K562 (cell line): ENCODE results near the gene FAM204A. TPM values are rescaled to one million over a fixed set of nuclear protein-coding genes. Genes with fewer than 3 reads are reported as not detected.

Experiments used
- ARID1B ChIP-seq: fragments of 450-650 bp; IDR thresholded peaks from 2 replicates; pipeline ENCODE4 v1.6.1; 2016; ENCODE audit warnings: antibody characterized with exemption, mild to moderate bottlenecking, inconsistent platforms
- CEBPB ChIP-seq: fragments of 450-650 bp; IDR thresholded peaks from 2 replicates; pipeline ENCODE4 v1.6.1; 2016; ENCODE audit warnings: missing genetic modification characterization, missing compliant biosample characterization
- CHD4 ChIP-seq: fragments of 200-600 bp; sonication (generic); IDR thresholded peaks from 3 replicates; pipeline ENCODE4 v1.6.1; 2012; ENCODE audit warnings: low read depth, mild to moderate bottlenecking, mixed read lengths, low read length, inconsistent platforms; ENCODE audit not compliant: insufficient read depth, insufficient replicate concordance, poor library complexity, severe bottlenecking
- CSDE1 ChIP-seq, 2 experiments: fragments of 450-650 bp; IDR thresholded peaks; 2 replicates each; pipeline ENCODE4 v1.6.1; 2016; ENCODE audit warnings: mild to moderate bottlenecking in 1 of 2
- E2F3 ChIP-seq: fragments of 250-450 bp; sonication (Bioruptor Pico); IDR thresholded peaks from 2 replicates; pipeline ENCODE4 v1.4.0; 2020; ENCODE audit warnings: mild to moderate bottlenecking
- FOXP4 ChIP-seq: sonication (generic); formaldehyde crosslinking; IDR thresholded peaks from 2 replicates; pipeline ENCODE4 v1.8.0; 2022; ENCODE audit warnings: mild to moderate bottlenecking, missing genetic modification reagents, borderline replicate concordance
- GTF2F1 ChIP-seq: IDR thresholded peaks from 2 replicates; pipeline ENCODE4 v1.6.1; 2011; ENCODE audit warnings: low read depth, low read length, improper control_type of control experiment
- MBD2 ChIP-seq: sonication (generic); IDR thresholded peaks from 2 replicates; pipeline ENCODE4 v1.6.1; 2016; ENCODE audit warnings: low read depth, borderline replicate concordance
- SRSF1 ChIP-seq: fragments of 200-400 bp; formaldehyde crosslinking; IDR thresholded peaks from 2 replicates; pipeline ENCODE4 v1.6.1; 2017; ENCODE audit warnings: mild to moderate bottlenecking, low read depth, low read length, moderate library complexity
- ZNF146 ChIP-seq: IDR thresholded peaks from one replicate; pipeline ENCODE4 v1.6.1; 2018; ENCODE audit warnings: missing compliant biosample characterization; ENCODE audit not compliant: unreplicated experiment
- ZNF583 ChIP-seq: fragments of 250-450 bp; sonication (Bioruptor Pico); IDR thresholded peaks from 2 replicates; pipeline ENCODE4 v1.4.0; 2020
- ZNF609 ChIP-seq: sonication (generic); formaldehyde crosslinking; IDR thresholded peaks from 2 replicates; pipeline ENCODE4 v1.8.1; 2023; ENCODE audit warnings: missing genetic modification reagents, mild to moderate bottlenecking, borderline replicate concordance
- ZNF644 ChIP-seq: fragments of 200-800 bp; sonication (Bioruptor generic); IDR thresholded peaks from 2 replicates; pipeline ENCODE4 v1.6.1; 2016; ENCODE audit warnings: low read depth, missing genetic modification characterization, missing compliant biosample characterization
- polyA plus RNA-seq, 8 experiments: library from polyadenylated mRNA; depleted of rRNA in 4 of 8; stranded (reverse) in 5 of 8; unstranded in 3 of 8; fragments of >200 nt; fragmentation: Nextera tagmentation in 2 of 8; fragmentation: Illumina TruSeq in 1 of 8; extraction: Ambion mirVana in 2 of 8; extraction: Trizol in 1 of 8; gene quantifications; 2 replicates each; pipeline versions ENCODE4 v1.2.1 to v1.2.3, GENCODE V29; 2011 to 2014; ENCODE audit warnings: inconsistent platforms in 1 of 8, missing spikeins in 1 of 8
- total RNA-seq, 7 experiments: library from RNA; depleted of rRNA in 6 of 7; stranded (reverse); fragments of >200 nt in 6 of 7; fragmentation: Illumina TruSeq in 2 of 7; extraction: Trizol in 2 of 7; gene quantifications; 2 replicates each; pipeline versions ENCODE4 v1.2.1 to v1.2.3, GENCODE V29; 2011 to 2021; ENCODE audit warnings: low replicate concordance in 1 of 7

FAM204A gene
- total and polyA plus RNA-seq, 9 of the 15 experiments (the other 6 are each of a cell fraction or from before 2014, with no cell fraction given) = 29.0 to 64.5 (median 44.9) TPM

GRCh38 chr10:118249714-118250113 lies 92.4 kb downstream of the FAM204A start (continued):
- no peak for TF ChIP-seq ZNF609
- TF ChIP-seq CEBPB (tag) = no peak
- TF ChIP-seq CHD4 = no peak
- TF ChIP-seq GTF2F1 = no peak
- no peak for TF ChIP-seq ZNF146
- no peak for TF ChIP-seq MBD2
- TF ChIP-seq E2F3 (CRISPR knock-in tag) = no peak
- TF ChIP-seq CSDE1 (IDR thresholded peaks at IDR 0.05) = no peak
- TF ChIP-seq FOXP4 (CRISPR knock-in tag) = no peak
- no peak for TF ChIP-seq ARID1B
- TF ChIP-seq SRSF1 = no peak
- no peak for TF ChIP-seq ZNF583 (CRISPR knock-in tag)
- no peak for TF ChIP-seq ZNF644 (tag)
- TF ChIP-seq, all 486 proteins: peak for 0
